ENCODE measurements around the gene OSBPL8. TPM values are rescaled to one million over a fixed set of nuclear protein-coding genes. Genes with fewer than 3 reads are reported as not detected.

Gene OSBPL8
- total RNA-seq, 1 experiment from 2014 or later: 81.7 TPM

DNA sequence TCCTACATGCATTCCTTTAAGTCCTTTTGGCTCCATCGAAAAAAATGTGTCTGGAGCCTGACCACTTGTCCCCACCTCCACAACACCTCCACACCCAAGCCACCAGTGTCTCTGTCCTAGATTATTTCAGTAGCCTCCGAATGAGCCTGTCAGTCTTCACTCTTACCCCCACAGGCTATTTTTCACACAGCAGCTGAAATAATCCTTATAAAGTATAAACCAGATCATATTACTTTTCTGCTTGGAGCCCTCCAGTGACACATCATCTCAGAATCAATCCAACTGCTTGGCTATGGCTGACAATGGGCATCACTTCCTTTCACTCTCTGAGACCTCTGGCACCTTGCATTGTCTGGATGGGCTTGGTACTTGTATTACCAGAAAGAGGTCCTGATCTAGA is 256.2 kb downstream of the OSBPL8 start:
- no peak for ATAC-seq
- CTCF ChIA-PET: no interaction called here

More for the DNA sequence above, 256.2 kb downstream of the OSBPL8 start:
- Mint-ChIP-seq H3K4me3 (no peak overlapping the region), H3K36me3 (no peaks in the 10 kb centered on the region), H3K27me3 (ENCODE audit: low read depth) (no peaks in the 10 kb centered on the region), H3K4me1 (peaks cover 5% of the 10 kb centered on the region), H3K9me3 (peaks cover 12% of the 10 kb centered on the region; the same call in 1 of the 2 replicates), H3K27ac (no peak overlapping the region)
- TF ChIP-seq, protein P1, sequence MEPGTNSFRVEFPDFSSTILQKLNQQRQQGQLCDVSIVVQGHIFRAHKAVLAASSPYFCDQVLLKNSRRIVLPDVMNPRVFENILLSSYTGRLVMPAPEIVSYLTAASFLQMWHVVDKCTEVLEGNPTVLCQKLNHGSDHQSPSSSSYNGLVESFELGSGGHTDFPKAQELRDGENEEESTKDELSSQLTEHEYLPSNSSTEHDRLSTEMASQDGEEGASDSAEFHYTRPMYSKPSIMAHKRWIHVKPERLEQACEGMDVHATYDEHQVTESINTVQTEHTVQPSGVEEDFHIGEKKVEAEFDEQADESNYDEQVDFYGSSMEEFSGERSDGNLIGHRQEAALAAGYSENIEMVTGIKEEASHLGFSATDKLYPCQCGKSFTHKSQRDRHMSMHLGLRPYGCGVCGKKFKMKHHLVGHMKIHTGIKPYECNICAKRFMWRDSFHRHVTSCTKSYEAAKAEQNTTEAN (CRISPR knock-in tag; IDR thresholded peaks at IDR 0.05): no peak
- TF ChIP-seq TCF7 (CRISPR knock-in tag; IDR thresholded peaks at IDR 0.05; ENCODE audit: low read depth) (no peak), FOXP1 (CRISPR knock-in tag; IDR thresholded peaks at IDR 0.05; ENCODE audit: borderline replicate concordance) (no peak), NR1H2 (CRISPR knock-in tag; IDR thresholded peaks at IDR 0.05) (no peak), TP53 (CRISPR knock-in tag; IDR thresholded peaks at IDR 0.05) (no peak), ZNF121 (CRISPR knock-in tag; IDR thresholded peaks at IDR 0.05) (no peak), IRF2 (CRISPR knock-in tag; IDR thresholded peaks at IDR 0.05; ENCODE audit: borderline replicate concordance, low read depth) (no peak), SMAD4 (CRISPR knock-in tag; IDR thresholded peaks at IDR 0.05) (no peak), GTF2I (CRISPR knock-in tag; conservative IDR thresholded peaks at IDR 0.05) (no peak), ZNF232 (CRISPR knock-in tag; IDR thresholded peaks at IDR 0.05) (no peak), NR3C1 (CRISPR knock-in tag; conservative IDR thresholded peaks at IDR 0.05; ENCODE audit: low read depth) (no peak), MYBL2 (CRISPR knock-in tag; IDR thresholded peaks at IDR 0.05) (no peak)
- TF ChIP-seq, protein P2, sequence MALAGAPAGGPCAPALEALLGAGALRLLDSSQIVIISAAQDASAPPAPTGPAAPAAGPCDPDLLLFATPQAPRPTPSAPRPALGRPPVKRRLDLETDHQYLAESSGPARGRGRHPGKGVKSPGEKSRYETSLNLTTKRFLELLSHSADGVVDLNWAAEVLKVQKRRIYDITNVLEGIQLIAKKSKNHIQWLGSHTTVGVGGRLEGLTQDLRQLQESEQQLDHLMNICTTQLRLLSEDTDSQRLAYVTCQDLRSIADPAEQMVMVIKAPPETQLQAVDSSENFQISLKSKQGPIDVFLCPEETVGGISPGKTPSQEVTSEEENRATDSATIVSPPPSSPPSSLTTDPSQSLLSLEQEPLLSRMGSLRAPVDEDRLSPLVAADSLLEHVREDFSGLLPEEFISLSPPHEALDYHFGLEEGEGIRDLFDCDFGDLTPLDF (CRISPR knock-in tag; IDR thresholded peaks at IDR 0.05): no peak
- POLR2A ChIA-PET: no interaction called here
- no peak for DNase-seq (ENCODE audit: low spot score)

Other genes with a start within 250 kb of the OSBPL8 start
- 8.2 to 9.2 TPM (median 8.9 TPM) in 3 replicates for gene BBS10, start 211.4 kb downstream of the OSBPL8 start, total RNA-seq (2021)
- 30.7 to 36.9 TPM (median 30.7 TPM) in 3 replicates for gene ZDHHC17, start 204.3 kb upstream of the OSBPL8 start, total RNA-seq (2021)

Data from WTC11 (cell line).